HepG2 (cell line): Measurements from ENCODE around the gene PUDP. TPM values are rescaled to one million over a fixed set of nuclear protein-coding genes. Genes with fewer than 3 reads are reported as not detected.

Experiments
- ATAC-seq: fragments of 200-7000 bp; cut with Tn5 transposase; 3 replicates; pipeline ENCODE4 v1.9.1; 2020; ENCODE audit warnings: mild to moderate bottlenecking, moderate library complexity
- BruUV-seq: library from RNA; stranded (reverse); fragments of 400-500 nt; replicated peaks from 2 replicates; lab custom pipeline; 2021; lab: Mats Ljungman, UMichigan
- CTCF ChIA-PET: fragments of 300-600 bp; formaldehyde crosslinking; extraction: SDS; loops from one replicate; lab custom pipeline; 2021; ENCODE audit warnings: low total read pairs, inconsistent platforms, low intra/inter-chr PET ratio; lab: Yijun Ruan, JAX
- POLR2A ChIA-PET: fragments of 350-600 bp; sonication (Branson Sonifier 250); formaldehyde crosslinking; loops from one replicate; lab custom pipeline; 2020; ENCODE audit warnings: antibody characterized with exemption, inconsistent platforms; lab: Yijun Ruan, JAX
- DNase-seq: peaks from one replicate; pipeline ENCODE4 v3.0.0-alpha.2; 2015; ENCODE audit warnings: low spot score
- FAIRE-seq: peaks from 3 replicates; lab custom pipeline; 2011; peaks lifted over from hg19 to GRCh38; lab: Jason Lieb, UNC
- H2AFZ ChIP-seq: one replicate; pipeline ENCODE4 v1.6.1; 2011; ENCODE audit warnings: low read length, inconsistent platforms
- H3K27ac ChIP-seq: fragments of 300-600 bp; 3 replicates; pipeline ENCODE4 v1.8.0; 2011; ENCODE audit warnings: mixed run types, mild to moderate bottlenecking, mixed read lengths, low read length, inconsistent platforms; ENCODE audit not compliant: insufficient read depth; ENCODE audit errors: extremely low read length
- H3K27me3 ChIP-seq, 2 experiments: fragments of 200-600 bp in 1 of 2; 2 replicates in 1 of 2; 3 replicates in 1 of 2; pipeline versions ENCODE4 v1.6.0 to v1.8.0; 2011; ENCODE audit warnings: low read length in 2 of 2, mild to moderate bottlenecking in 2 of 2, moderate library complexity in 2 of 2, inconsistent platforms in 1 of 2; ENCODE audit not compliant: insufficient read depth in 2 of 2, control insufficient read depth in 1 of 2
- H3K36me3 ChIP-seq, 2 experiments: fragments of 200-600 bp in 1 of 2; replicated peaks in 1 of 2; 2 replicates in 1 of 2; 3 replicates in 1 of 2; pipeline versions ENCODE4 v1.5.1 to v1.8.0; 2011; ENCODE audit warnings: low read length in 2 of 2, inconsistent platforms in 1 of 2; ENCODE audit not compliant: insufficient read depth in 2 of 2, control insufficient read depth in 1 of 2
- H3K4me1 ChIP-seq: 2 replicates; pipeline ENCODE4 v1.5.1; 2012; ENCODE audit warnings: low read length, inconsistent platforms; ENCODE audit not compliant: insufficient read depth
- H3K4me2 ChIP-seq: 2 replicates; pipeline ENCODE4 v1.6.0; 2011; ENCODE audit warnings: low read depth, low read length, inconsistent platforms
- H3K4me3 ChIP-seq, 3 experiments: fragments of 200-600 bp in 1 of 3; sonication (generic), shearing (Covaris generic) in 1 of 3; replicated peaks in 1 of 3; 2 replicates each; pipeline ENCODE4 v1.5.1; 2011 to 2016; ENCODE audit warnings: low read length in 3 of 3, inconsistent platforms in 2 of 3, low read depth in 2 of 3, mild to moderate bottlenecking in 2 of 3, control low read depth in 1 of 3, mixed read lengths in 1 of 3; ENCODE audit not compliant: insufficient read depth in 1 of 3
- H3K79me2 ChIP-seq: one replicate; pipeline ENCODE4 v1.6.1; 2011; ENCODE audit warnings: low read length, inconsistent platforms; ENCODE audit not compliant: insufficient read depth
- H3K9ac ChIP-seq: 2 replicates; pipeline ENCODE4 v1.6.0; 2011; ENCODE audit warnings: mild to moderate bottlenecking, low read depth, low read length, inconsistent platforms; ENCODE audit not compliant: insufficient read depth
- H3K9me3 ChIP-seq: 2 replicates; pipeline ENCODE4 v1.5.1; 2012; ENCODE audit warnings: mild to moderate bottlenecking, low read length
- H4K20me1 ChIP-seq: 2 replicates; pipeline ENCODE4 v1.6.0; 2011; ENCODE audit warnings: inconsistent platforms, mild to moderate bottlenecking, low read length, moderate library complexity; ENCODE audit not compliant: insufficient read depth
- ATF4 ChIP-seq, 2 experiments: fragments of 450-650 bp in 1 of 2; sonication (generic) in 1 of 2; formaldehyde crosslinking; IDR thresholded peaks; 2 replicates each; pipeline versions ENCODE4 v1.5.0 to v1.8.0; 2020 to 2022; ENCODE audit warnings: mild to moderate bottlenecking in 1 of 2, missing genetic modification reagents in 1 of 2
- CEBPB ChIP-seq: IDR thresholded peaks from 2 replicates; pipeline ENCODE4 v1.6.1; 2011; ENCODE audit warnings: low read depth, low read length, improper control_type of control experiment, borderline replicate concordance
- CEBPG ChIP-seq: IDR thresholded peaks from 2 replicates; pipeline ENCODE4 v1.6.1; 2016
- DNMT1 ChIP-seq: sonication (generic); formaldehyde crosslinking; IDR thresholded peaks from 2 replicates; pipeline ENCODE4 v1.5.1; 2020; ENCODE audit warnings: mild to moderate bottlenecking, missing genetic modification reagents
- HIVEP1 ChIP-seq: sonication (generic); formaldehyde crosslinking; IDR thresholded peaks from 2 replicates; pipeline ENCODE4 v1.4.0; 2020; ENCODE audit warnings: mild to moderate bottlenecking, missing genetic modification reagents
- RFX1 ChIP-seq: fragments of 450-650 bp; IDR thresholded peaks from 2 replicates; pipeline ENCODE4 v1.6.1; 2017
- WGBS: methylation state at CpG from one replicate; pipeline ENCODE4 v1.1.6; 2017; ENCODE audit warnings: low lambda C conversion rate; 5-methylcytosine and 5-hydroxymethylcytosine counted together
- in situ Hi-C: cut with HindIII; loops from 2 replicates; pipeline ENCODE4 v1.10.0; 2017; ENCODE audit warnings: low pct_unique_long_range_greater_than_20kb; ENCODE audit not compliant: extremely low pct_ligation_motif_present
- intact Hi-C: fragments of 100-400 bp; cut with micrococcal nuclease; formaldehyde crosslinking; loops from one replicate; pipeline ENCODE4 v1.10.0; 2022; ENCODE audit not compliant: unreplicated experiment
- polyA plus RNA-seq, 8 experiments: library from polyadenylated mRNA; depleted of rRNA in 3 of 8; stranded (reverse) in 7 of 8; unstranded in 1 of 8; fragments of >200 nt; fragmentation: Illumina TruSeq in 4 of 8; extraction: Trizol in 4 of 8; gene quantifications; 2 replicates each; pipeline versions ENCODE4 v1.2.1 to v1.2.3, GENCODE V29; 2011 to 2016; ENCODE audit warnings: low read depth in 4 of 8, missing spikeins in 1 of 8, mixed read lengths in 1 of 8; ENCODE audit not compliant: insufficient read depth in 1 of 8
- total RNA-seq, 5 experiments: library from RNA; depleted of rRNA; stranded (reverse); fragments of >200 nt; fragmentation: Illumina TruSeq; extraction: Trizol; gene quantifications; 2 replicates each; pipeline ENCODE4 v1.2.3, GENCODE V29; 2016; ENCODE audit warnings: low read depth in 1 of 5
- TF ChIP-seq, protein P1 (sequence below): sonication (generic); formaldehyde crosslinking; IDR thresholded peaks from 2 replicates; pipeline ENCODE4 v1.4.0; 2020; ENCODE audit warnings: mild to moderate bottlenecking, missing genetic modification reagents
- TF ChIP-seq, protein P2 (sequence below): sonication (generic); formaldehyde crosslinking; IDR thresholded peaks from 2 replicates; pipeline ENCODE4 v1.4.0; 2020; ENCODE audit warnings: missing genetic modification reagents

Gene PUDP
- total and polyA plus RNA-seq, 2 of the 13 experiments (the other 11 are each of a cell fraction or from before 2014, with no cell fraction given): 7.5 to 23.5 TPM

GRCh38 chrX:7158468-7158990 is 10.6 kb upstream of the PUDP start (continued):
- no peak for TF ChIP-seq DNMT1 (CRISPR knock-in tag)

GRCh38 chrX:7156879-7157278 is 8.9 kb upstream of the PUDP start:
- DNase-seq (no peak), FAIRE-seq (no peak), ATAC-seq (no peak)
- no peak overlapping the region for H3K4me3 ChIP-seq
- no peak overlapping the region for H3K9ac ChIP-seq
- WGBS: 70% methylated on average over 3 of the region's 3 CpGs
- in situ Hi-C loops (no loop called here), intact Hi-C loops (no loop called here)
- H2AFZ ChIP-seq: no peak overlapping the region
- no peak overlapping the region for H3K4me2 ChIP-seq
- H3K27me3 ChIP-seq: no peaks in the 10 kb centered on the region
- H3K4me1 ChIP-seq: peaks cover 25% of the 10 kb centered on the region
- POLR2A ChIA-PET: no interaction called here
- CTCF ChIA-PET: no interaction called here
- H4K20me1 ChIP-seq: no peaks in the 10 kb centered on the region
- no peaks in the 10 kb centered on the region for H3K36me3 ChIP-seq
- TF ChIP-seq HIVEP1 (CRISPR knock-in tag) (no peak), ATF4 (CRISPR knock-in tag; IDR thresholded peaks at IDR 0.05) (peak in 1 of 2 experiments; percentile 71; a peak in 2 of 4 replicates), CEBPG (0 out of 2 replicates have a peak, but pooled peaks have one; percentile 34), RFX1 (no peak), CEBPB (peak; percentile 43; the same call in 1 of the 2 replicates)
- TF ChIP-seq, protein P1, sequence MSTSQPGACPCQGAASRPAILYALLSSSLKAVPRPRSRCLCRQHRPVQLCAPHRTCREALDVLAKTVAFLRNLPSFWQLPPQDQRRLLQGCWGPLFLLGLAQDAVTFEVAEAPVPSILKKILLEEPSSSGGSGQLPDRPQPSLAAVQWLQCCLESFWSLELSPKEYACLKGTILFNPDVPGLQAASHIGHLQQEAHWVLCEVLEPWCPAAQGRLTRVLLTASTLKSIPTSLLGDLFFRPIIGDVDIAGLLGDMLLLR (CRISPR knock-in tag): no peak
- TF ChIP-seq, protein P2, sequence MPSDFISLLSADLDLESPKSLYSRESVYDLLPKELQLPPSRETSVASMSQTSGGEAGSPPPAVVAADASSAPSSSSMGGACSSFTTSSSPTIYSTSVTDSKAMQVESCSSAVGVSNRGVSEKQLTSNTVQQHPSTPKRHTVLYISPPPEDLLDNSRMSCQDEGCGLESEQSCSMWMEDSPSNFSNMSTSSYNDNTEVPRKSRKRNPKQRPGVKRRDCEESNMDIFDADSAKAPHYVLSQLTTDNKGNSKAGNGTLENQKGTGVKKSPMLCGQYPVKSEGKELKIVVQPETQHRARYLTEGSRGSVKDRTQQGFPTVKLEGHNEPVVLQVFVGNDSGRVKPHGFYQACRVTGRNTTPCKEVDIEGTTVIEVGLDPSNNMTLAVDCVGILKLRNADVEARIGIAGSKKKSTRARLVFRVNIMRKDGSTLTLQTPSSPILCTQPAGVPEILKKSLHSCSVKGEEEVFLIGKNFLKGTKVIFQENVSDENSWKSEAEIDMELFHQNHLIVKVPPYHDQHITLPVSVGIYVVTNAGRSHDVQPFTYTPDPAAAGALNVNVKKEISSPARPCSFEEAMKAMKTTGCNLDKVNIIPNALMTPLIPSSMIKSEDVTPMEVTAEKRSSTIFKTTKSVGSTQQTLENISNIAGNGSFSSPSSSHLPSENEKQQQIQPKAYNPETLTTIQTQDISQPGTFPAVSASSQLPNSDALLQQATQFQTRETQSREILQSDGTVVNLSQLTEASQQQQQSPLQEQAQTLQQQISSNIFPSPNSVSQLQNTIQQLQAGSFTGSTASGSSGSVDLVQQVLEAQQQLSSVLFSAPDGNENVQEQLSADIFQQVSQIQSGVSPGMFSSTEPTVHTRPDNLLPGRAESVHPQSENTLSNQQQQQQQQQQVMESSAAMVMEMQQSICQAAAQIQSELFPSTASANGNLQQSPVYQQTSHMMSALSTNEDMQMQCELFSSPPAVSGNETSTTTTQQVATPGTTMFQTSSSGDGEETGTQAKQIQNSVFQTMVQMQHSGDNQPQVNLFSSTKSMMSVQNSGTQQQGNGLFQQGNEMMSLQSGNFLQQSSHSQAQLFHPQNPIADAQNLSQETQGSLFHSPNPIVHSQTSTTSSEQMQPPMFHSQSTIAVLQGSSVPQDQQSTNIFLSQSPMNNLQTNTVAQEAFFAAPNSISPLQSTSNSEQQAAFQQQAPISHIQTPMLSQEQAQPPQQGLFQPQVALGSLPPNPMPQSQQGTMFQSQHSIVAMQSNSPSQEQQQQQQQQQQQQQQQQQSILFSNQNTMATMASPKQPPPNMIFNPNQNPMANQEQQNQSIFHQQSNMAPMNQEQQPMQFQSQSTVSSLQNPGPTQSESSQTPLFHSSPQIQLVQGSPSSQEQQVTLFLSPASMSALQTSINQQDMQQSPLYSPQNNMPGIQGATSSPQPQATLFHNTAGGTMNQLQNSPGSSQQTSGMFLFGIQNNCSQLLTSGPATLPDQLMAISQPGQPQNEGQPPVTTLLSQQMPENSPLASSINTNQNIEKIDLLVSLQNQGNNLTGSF: no peak
- no TSS peak for BruUV-seq
- no peak overlapping the region for H3K27ac ChIP-seq
- H3K9me3 ChIP-seq: no peaks in the 10 kb centered on the region
- H3K79me2 ChIP-seq: no peaks in the 10 kb centered on the region
